AG04450 (cell line): Measurements from ENCODE around the gene ANKRD40CL. TPM values are rescaled to one million over a fixed set of nuclear protein-coding genes. Genes with fewer than 3 reads are reported as not detected.

Experiments
- CTCF ChIA-PET: fragments of 300-600, 350-600 bp; formaldehyde crosslinking; extraction: SDS; loops from one replicate; lab custom pipeline; 2022; ENCODE audit warnings: antibody characterized with exemption, inconsistent platforms; lab: Charles Lee
- POLR2A ChIA-PET: fragments of 350-600 bp; formaldehyde crosslinking; extraction: SDS; loops from one replicate; lab custom pipeline; 2021; ENCODE audit warnings: antibody characterized with exemption, inconsistent platforms; lab: Yijun Ruan, JAX
- DNase-seq: peaks from one replicate; pipeline ENCODE4 v3.0.0-alpha.2; 2011; ENCODE audit warnings: low read depth, low spot score
- H3K27ac ChIP-seq: one replicate; pipeline ENCODE4 v1.5.1; 2012; ENCODE audit warnings: low read depth, low read length, control low read depth
- H3K27me3 ChIP-seq: one replicate; pipeline ENCODE4 v1.6.0; 2012; ENCODE audit warnings: low read length; ENCODE audit not compliant: control insufficient read depth, insufficient read depth
- H3K4me3 ChIP-seq: 2 replicates; pipeline ENCODE4 v1.5.1; 2011; ENCODE audit warnings: mild to moderate bottlenecking, low read depth, low read length, control low read depth
- H3K9me3 ChIP-seq: 2 replicates; pipeline ENCODE4 v1.5.1; 2012; ENCODE audit warnings: low read length; ENCODE audit not compliant: control insufficient read depth, insufficient read depth
- CTCF ChIP-seq: IDR thresholded peaks from 2 replicates; pipeline ENCODE4 v1.5.1; 2011; ENCODE audit warnings: low read depth, low read length, control low read depth, inconsistent platforms
- polyA plus RNA-seq: library from polyadenylated mRNA; depleted of rRNA; stranded (reverse); fragments of >200 nt; gene quantifications from 2 replicates; pipeline ENCODE4 v1.2.3, GENCODE V29; 2011

ANKRD40CL gene
- polyA plus RNA-seq, 1 experiment, result not detected

GRCh38 chr17:50721194-50722010 is 45.9 kb downstream of the ANKRD40CL start:
- TF ChIP-seq CTCF, result no peak
- no peak overlapping the region for H3K27ac ChIP-seq
- H3K27me3 ChIP-seq, result no peaks in the 10 kb centered on the region
- peak overlapping the region; percentile 93 for H3K4me3 ChIP-seq
- DNase-seq, result no peak
- CTCF ChIA-PET, result interaction anchor here (1.4 kb wide), 1 partner anchor 171 kb away, joined by 4 read pairs; no protein-coding TSS in a partner anchor
- POLR2A ChIA-PET, result interaction anchor here (0.6 kb wide), 1 partner anchor 1044 kb away, joined by 4 read pairs; no protein-coding TSS in a partner anchor
- no peaks in the 10 kb centered on the region for H3K9me3 ChIP-seq

- H3K4me3 ChIP-seq, result peak overlapping the region; percentile 93
- no peaks in the 10 kb centered on the region for H3K9me3 ChIP-seq
- no peak for TF ChIP-seq CTCF
- no peak for DNase-seq
- ChIA-PET POLR2A (interaction anchor here (0.5 to 1.6 kb wide), 7 partner anchors 9 to 169 kb away, joined by 3 to 19 read pairs (median 6); partner anchors contain the start of genes ANKRD40 and TOB1), CTCF (no interaction called here)
- H3K27ac ChIP-seq, result peak overlapping the region; percentile 96
- H3K27me3 ChIP-seq, result no peaks in the 10 kb centered on the region
Measured at GRCh38 chr17:50719924-50720794, 47.2 kb downstream of the ANKRD40CL start.

- ChIA-PET POLR2A (interaction anchor here (0.5 to 1.6 kb wide), 8 partner anchors 8 to 168 kb away, joined by 3 to 19 read pairs (median 6); partner anchors contain the start of genes ANKRD40 and TOB1), CTCF (no interaction called here)
- H3K27me3 ChIP-seq, result no peaks in the 10 kb centered on the region
- peak within 1 kb of the TSS; percentile 93 for H3K4me3 ChIP-seq
- H3K9me3 ChIP-seq, result no peaks in the 10 kb centered on the region
- H3K27ac ChIP-seq, result peak within 1 kb of the TSS; percentile 96
- peak; percentile 78 for DNase-seq
- no peak for TF ChIP-seq CTCF
Measured at GRCh38 chr17:50719144-50719923, 48.0 kb downstream of the ANKRD40CL start, which contains the start of gene LUC7L3. TSS of gene LUC7L3 (plus strand) at chr17:50719603. CDS start at chr17:50719733, 130 bp downstream.

GRCh38 chr17:50715471-50715870 is 51.8 kb downstream of the ANKRD40CL start:
- no peak for TF ChIP-seq CTCF
- H3K27ac ChIP-seq, result no peak overlapping the region
- no peak for DNase-seq
- H3K9me3 ChIP-seq, result no peaks in the 10 kb centered on the region
- no peaks in the 10 kb centered on the region for H3K27me3 ChIP-seq
- H3K4me3 ChIP-seq, result no peak overlapping the region
- ChIA-PET POLR2A (no interaction called here), CTCF (no interaction called here)
